Nephron (organoid): ENCODE data around the gene ATG13.

Experiments
- H3K27ac Mint-ChIP-seq, 3 experiments: 2 replicates each; pipeline ENCODE4 v1.8.0; 2020; ENCODE audit warnings: mixed read lengths in 3 of 3, mild to moderate bottlenecking in 2 of 3, moderate library complexity in 1 of 3
- H3K27me3 Mint-ChIP-seq: 2 replicates; pipeline ENCODE4 v1.8.0; 2021; ENCODE audit warnings: low read depth, mild to moderate bottlenecking, moderate library complexity, mixed read lengths
- H3K36me3 Mint-ChIP-seq: 2 replicates; pipeline ENCODE4 v1.8.0; 2020; ENCODE audit warnings: low read depth, mixed read lengths
- H3K4me1 Mint-ChIP-seq: 2 replicates; pipeline ENCODE4 v1.8.0; 2020; ENCODE audit warnings: mixed read lengths
- H3K4me3 Mint-ChIP-seq, 3 experiments: 2 replicates each; pipeline ENCODE4 v1.8.0; 2020; ENCODE audit warnings: mild to moderate bottlenecking in 3 of 3, mixed read lengths in 3 of 3, moderate library complexity in 2 of 3
- H3K9me3 Mint-ChIP-seq: 2 replicates; pipeline ENCODE4 v1.8.0; 2020; ENCODE audit warnings: mixed read lengths
- TF ChIP-seq, protein P1 (sequence below), 3 experiments: fragments of 200-600 bp; sonication (generic); IDR thresholded peaks; one replicate each; pipeline ENCODE4 v1.5.0; 2021; ENCODE audit warnings: antibody characterized with exemption in 3 of 3; ENCODE audit not compliant: unreplicated experiment in 3 of 3

The ATG13 gene

GRCh38 chr11:46679241-46680163 lies 62.1 kb downstream of the ATG13 start:
- TF ChIP-seq, protein P1, sequence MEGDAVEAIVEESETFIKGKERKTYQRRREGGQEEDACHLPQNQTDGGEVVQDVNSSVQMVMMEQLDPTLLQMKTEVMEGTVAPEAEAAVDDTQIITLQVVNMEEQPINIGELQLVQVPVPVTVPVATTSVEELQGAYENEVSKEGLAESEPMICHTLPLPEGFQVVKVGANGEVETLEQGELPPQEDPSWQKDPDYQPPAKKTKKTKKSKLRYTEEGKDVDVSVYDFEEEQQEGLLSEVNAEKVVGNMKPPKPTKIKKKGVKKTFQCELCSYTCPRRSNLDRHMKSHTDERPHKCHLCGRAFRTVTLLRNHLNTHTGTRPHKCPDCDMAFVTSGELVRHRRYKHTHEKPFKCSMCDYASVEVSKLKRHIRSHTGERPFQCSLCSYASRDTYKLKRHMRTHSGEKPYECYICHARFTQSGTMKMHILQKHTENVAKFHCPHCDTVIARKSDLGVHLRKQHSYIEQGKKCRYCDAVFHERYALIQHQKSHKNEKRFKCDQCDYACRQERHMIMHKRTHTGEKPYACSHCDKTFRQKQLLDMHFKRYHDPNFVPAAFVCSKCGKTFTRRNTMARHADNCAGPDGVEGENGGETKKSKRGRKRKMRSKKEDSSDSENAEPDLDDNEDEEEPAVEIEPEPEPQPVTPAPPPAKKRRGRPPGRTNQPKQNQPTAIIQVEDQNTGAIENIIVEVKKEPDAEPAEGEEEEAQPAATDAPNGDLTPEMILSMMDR (IDR thresholded peaks at IDR 0.05; ENCODE audit: unreplicated experiment in 3 of 3), result no peak
- H3K27me3 Mint-ChIP-seq, result no peaks in the 10 kb centered on the region

DNA sequence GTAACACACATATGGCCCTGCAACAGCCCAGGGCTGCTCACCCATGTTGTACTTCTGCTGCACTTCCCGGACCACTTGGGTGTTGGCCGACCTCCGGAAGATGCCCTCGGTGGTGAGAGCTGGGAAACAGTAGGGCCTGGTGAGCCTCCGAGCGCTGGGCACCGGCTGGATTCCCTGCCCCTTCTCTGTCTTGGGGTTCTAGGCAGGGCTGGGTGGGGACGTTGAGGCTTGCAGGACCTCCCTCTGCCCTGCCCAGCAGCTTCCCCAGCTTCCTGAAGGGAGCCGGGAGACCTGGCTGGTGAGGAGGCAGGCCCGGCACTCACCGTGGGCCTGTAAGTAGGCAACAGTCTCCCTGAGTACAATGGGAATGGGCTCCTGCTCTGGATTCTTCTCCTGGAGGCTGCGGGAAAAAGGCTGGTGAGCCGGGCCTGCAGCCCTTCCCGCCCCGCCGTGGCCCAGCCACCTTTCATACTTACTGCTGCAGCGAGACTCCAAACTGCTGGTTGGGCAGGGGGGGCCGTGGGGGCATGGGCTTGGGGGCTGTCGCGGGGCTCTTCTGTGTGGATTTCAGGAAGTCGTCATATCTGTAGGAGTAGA lies 62.9 kb downstream of the ATG13 start:
- Mint-ChIP-seq H3K36me3 (peaks cover 32% of the 10 kb centered on the region), H3K9me3 (no peaks in the 10 kb centered on the region), H3K27ac (no peak overlapping the region), H3K4me1 (peaks cover 6% of the 10 kb centered on the region), H3K4me3 (no peak overlapping the region), H3K27me3 (no peaks in the 10 kb centered on the region)
- TF ChIP-seq, protein P1 (IDR thresholded peaks at IDR 0.05; ENCODE audit: unreplicated experiment in 3 of 3), result no peak

More at GRCh38 chr11:46679241-46680163, 62.1 kb downstream of the ATG13 start:
- Mint-ChIP-seq H3K9me3 (no peaks in the 10 kb centered on the region), H3K4me3 (no peak overlapping the region), H3K27ac (no peak overlapping the region), H3K36me3 (peaks cover 32% of the 10 kb centered on the region), H3K4me1 (peaks cover 13% of the 10 kb centered on the region)

GRCh38 chr11:46680815-46681214 lies 63.5 kb downstream of the ATG13 start:
- Mint-ChIP-seq H3K9me3 (no peaks in the 10 kb centered on the region), H3K27me3 (no peaks in the 10 kb centered on the region), H3K4me1 (peaks cover under 1% of the 10 kb centered on the region), H3K4me3 (no peak overlapping the region), H3K27ac (no peak overlapping the region), H3K36me3 (peaks cover 32% of the 10 kb centered on the region)
- TF ChIP-seq, protein P1 (IDR thresholded peaks at IDR 0.05; ENCODE audit: unreplicated experiment in 3 of 3), result no peak

GRCh38 chr11:46681814-46682213 lies 64.5 kb downstream of the ATG13 start:
- Mint-ChIP-seq H3K4me1 (no peaks in the 10 kb centered on the region), H3K9me3 (no peaks in the 10 kb centered on the region), H3K4me3 (no peak overlapping the region), H3K27ac (no peak overlapping the region), H3K27me3 (no peaks in the 10 kb centered on the region), H3K36me3 (peaks cover 34% of the 10 kb centered on the region)
- TF ChIP-seq, protein P1 (IDR thresholded peaks at IDR 0.05; ENCODE audit: unreplicated experiment in 3 of 3), result no peak

DNA sequence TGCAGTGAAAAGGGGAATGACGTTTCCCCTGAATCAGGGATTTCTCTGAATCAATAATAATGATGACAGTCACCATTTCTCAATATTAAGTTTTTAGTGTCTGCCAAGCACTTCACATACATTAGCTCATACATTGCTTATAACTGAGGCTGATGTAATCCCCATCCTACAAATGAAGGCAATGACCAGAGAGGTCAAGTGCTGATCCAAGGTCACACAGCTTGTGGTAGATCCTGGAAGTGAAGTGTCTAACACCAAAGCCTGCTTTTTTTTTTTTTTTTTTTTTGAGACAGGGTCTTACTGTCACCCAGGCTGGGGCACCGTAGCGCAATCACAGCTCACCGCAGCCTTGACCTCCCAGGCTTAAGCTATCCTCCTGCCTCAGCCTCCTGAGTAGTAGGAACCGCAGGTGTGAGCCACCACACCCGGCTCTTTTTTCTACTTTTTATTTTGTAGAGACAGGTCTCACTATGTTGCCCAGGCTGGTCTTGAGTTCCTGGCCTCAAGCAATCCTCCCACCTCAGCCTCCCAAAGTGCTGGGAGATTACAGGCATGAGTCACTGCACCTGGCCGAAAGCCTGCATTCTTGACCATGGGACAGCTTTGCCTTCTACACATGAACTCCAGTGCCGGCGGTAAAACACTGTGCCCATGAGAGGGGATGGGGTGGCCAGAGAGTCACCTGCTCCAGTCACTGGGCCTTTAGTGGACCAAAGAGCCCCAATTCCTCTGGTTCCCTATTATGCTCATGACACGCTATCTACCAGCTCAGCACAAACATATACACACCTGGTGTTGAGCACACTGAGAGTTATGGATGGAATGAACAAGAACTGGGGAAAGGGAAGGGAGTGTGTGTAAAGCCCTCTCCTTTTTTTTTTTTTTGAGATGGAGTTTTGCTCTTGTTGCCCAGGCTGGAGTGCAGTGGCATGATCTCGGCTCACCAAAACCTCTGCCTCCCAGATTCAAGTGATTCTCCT lies 65.7 kb downstream of the ATG13 start:
- TF ChIP-seq, protein P1 (IDR thresholded peaks at IDR 0.05; ENCODE audit: unreplicated experiment in 3 of 3), result no peak
- peaks cover 38% of the 10 kb centered on the region for H3K36me3 Mint-ChIP-seq

More for the DNA sequence above, 65.7 kb downstream of the ATG13 start:
- Mint-ChIP-seq H3K4me1 (no peaks in the 10 kb centered on the region), H3K9me3 (no peaks in the 10 kb centered on the region), H3K27me3 (no peaks in the 10 kb centered on the region), H3K4me3 (no peak overlapping the region), H3K27ac (no peak overlapping the region)
